GM21737 (cell line): ENCODE data around the gene PNMA1.

Experiments
- ATAC-seq: cut with Tn5 transposase; IDR thresholded peaks from one replicate; pipeline ENCODE4 v1.9.1; 2021; ENCODE audit warnings: mild to moderate bottlenecking, moderate library complexity; ENCODE audit not compliant: unreplicated experiment

PNMA1 gene

GRCh38 chr14:73678698-73679097 is 35.5 kb downstream of the PNMA1 start:
- ATAC-seq: no peak

DNA sequence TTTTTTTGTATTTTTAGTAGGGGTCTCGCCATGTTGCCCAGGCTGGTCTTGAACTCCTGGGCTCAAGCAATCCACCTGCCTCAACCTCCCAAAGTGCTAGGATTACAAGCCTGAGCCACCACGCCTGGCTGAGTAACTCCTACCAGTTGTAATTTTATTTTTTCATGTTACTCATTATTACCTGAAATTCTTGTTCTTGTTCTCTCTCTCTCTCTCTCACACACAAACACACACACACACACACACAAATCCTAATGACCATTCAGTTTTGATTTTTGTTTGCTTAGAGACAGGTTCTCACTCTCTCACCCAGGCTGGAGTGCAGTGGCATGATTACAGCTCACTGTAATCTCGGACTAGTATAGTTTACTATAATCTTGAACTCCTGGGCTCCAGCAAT is 39.2 kb downstream of the PNMA1 start:
- no peak for ATAC-seq

GRCh38 chr14:73667854-73668253 is 46.3 kb downstream of the PNMA1 start:
- ATAC-seq: no peak

GRCh38 chr14:73666583-73666982 is 47.6 kb downstream of the PNMA1 start:
- ATAC-seq: no peak

GRCh38 chr14:73665130-73665529 is 49.1 kb downstream of the PNMA1 start:
- ATAC-seq: no peak

DNA sequence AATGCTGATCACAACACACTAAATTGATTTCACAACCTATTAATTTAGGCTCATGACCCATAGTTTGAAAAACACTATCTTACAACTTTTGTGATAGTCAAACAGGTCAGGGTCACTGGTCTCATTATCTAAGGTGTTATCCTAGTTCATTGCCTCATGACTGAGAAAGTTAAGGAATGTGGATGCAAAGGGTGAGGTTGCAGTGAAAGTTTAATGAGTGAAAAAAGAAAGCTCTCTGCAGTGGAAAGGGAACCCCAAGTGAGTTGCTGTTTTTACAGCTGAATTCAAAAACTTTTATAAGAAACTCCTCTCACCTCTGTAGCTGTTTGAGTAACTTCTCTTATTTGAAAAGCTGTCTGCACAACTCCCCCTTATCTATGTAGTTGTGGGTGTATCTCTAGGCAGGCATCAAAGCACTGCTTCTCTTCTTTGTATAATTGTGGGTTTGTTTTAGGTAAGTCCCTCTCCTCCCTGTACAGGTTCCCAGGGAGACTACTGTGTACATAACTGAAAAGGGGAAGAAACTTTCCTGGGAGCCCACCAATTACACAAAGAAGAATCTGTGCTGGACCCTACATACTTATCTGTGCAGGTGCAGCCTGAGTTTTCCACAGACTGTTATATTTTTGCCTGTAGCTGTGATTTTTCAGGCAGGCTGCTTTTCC is 50.5 kb downstream of the PNMA1 start:
- ATAC-seq: no peak

DNA sequence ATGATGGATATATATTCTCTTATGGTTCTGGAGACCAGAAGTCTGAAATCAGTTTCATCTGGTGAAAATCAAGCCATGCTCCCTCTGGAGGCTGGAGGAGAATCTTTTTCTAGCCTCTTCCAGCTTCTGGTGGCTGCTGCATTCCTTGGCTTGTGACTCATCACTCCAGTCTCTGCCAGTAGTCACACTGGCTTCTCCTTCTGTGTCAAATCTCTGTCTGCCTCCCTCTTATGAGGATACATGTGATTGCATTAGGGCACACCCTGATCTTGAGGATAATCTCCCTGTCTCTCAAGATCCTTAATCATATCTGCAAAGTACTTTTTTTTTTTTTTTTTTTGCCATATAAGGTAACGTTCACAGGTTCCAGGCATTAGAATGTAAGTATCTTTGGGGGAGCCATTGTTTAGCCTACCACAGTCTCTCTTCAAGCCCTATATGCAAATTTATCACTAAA is 51.7 kb downstream of the PNMA1 start:
- no peak for ATAC-seq

DNA sequence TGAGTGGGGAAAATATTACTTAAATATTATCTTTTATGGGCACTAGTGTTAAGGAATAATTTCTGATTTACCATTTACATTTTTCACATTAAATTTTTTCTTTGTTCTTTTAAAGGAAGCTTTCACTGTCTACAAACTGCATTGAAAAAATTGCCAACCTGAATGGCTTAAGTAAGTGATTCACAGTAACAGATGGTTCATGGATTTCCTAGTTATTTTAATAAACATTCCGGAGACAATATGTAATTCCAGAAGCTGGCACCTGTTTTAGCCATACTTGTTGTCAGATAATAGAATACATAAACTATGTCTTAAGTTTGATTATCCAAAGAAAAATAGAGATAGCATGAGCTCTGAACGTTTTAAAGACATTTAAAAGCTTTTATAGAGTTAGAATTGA is 52.3 kb downstream of the PNMA1 start:
- ATAC-seq: no peak
